Measurements from ENCODE around the gene ERCC1. TPM values are rescaled to one million over a fixed set of nuclear protein-coding genes. Genes with fewer than 3 reads are reported as not detected.
A peak's percentile ranks its signal among the peaks of the same experiment; 100 is the strongest.

The ERCC1 gene
- total and polyA plus RNA-seq, 2 of the 13 experiments (the other 11 are each of a cell fraction or from before 2014, with no cell fraction given), result 40.0 to 66.4 TPM

GRCh38 chr19:45424191-45425058, 708 bp upstream of the ERCC1 start (continued):
- TF ChIP-seq UBTF (CRISPR knock-in tag; IDR thresholded peaks at IDR 0.05) (0 out of 2 replicates have a peak, but pooled peaks have one; percentile 43), ZNF878 (CRISPR knock-in tag; IDR thresholded peaks at IDR 0.05) (no peak), ZSCAN9 (CRISPR knock-in tag; IDR thresholded peaks at IDR 0.05; ENCODE audit: borderline replicate concordance) (no peak), SMYD3 (CRISPR knock-in tag; IDR thresholded peaks at IDR 0.05) (no peak), RBFOX2 (IDR thresholded peaks at IDR 0.05; ENCODE audit: low read depth, low read length) (no peak), NFKBIZ (CRISPR knock-in tag; IDR thresholded peaks at IDR 0.05) (no peak), ZNF564 (CRISPR knock-in tag; IDR thresholded peaks at IDR 0.05) (no peak), SNAI1 (CRISPR knock-in tag; IDR thresholded peaks at IDR 0.05; ENCODE audit: borderline replicate concordance) (no peak), ATF1 (CRISPR knock-in tag; IDR thresholded peaks at IDR 0.05) (no peak; the same call in 1 of the 2 replicates), CEBPZ (IDR thresholded peaks at IDR 0.05; ENCODE audit: low read length) (no peak), ZBTB39 (CRISPR knock-in tag; IDR thresholded peaks at IDR 0.05) (no peak), YEATS2 (CRISPR knock-in tag; IDR thresholded peaks at IDR 0.05; ENCODE audit: borderline replicate concordance) (no peak), ZNF256 (CRISPR knock-in tag; conservative IDR thresholded peaks at IDR 0.05) (no peak), ZNF772 (CRISPR knock-in tag; IDR thresholded peaks at IDR 0.05) (no peak), BCL6 (CRISPR knock-in tag; IDR thresholded peaks at IDR 0.05) (no peak), ZNF737 (CRISPR knock-in tag; IDR thresholded peaks at IDR 0.05; ENCODE audit: borderline replicate concordance) (no peak), AHR (CRISPR knock-in tag; IDR thresholded peaks at IDR 0.05) (peak; percentile 34), ZNF501 (CRISPR knock-in tag; IDR thresholded peaks at IDR 0.05) (peak; percentile 66; the same call in 1 of the 2 replicates), ZSCAN25 (CRISPR knock-in tag; IDR thresholded peaks at IDR 0.05) (no peak), KLF6 (CRISPR knock-in tag; IDR thresholded peaks at IDR 0.05) (no peak), IRF1 (CRISPR knock-in tag; IDR thresholded peaks at IDR 0.05; ENCODE audit: low read depth) (no peak), NFIB (CRISPR knock-in tag; IDR thresholded peaks at IDR 0.05; ENCODE audit: borderline replicate concordance) (no peak)
